LNCaP clone FGC (cell line): ENCODE results near the gene CHURC1.

ENCODE experiments used
- DNase-seq: peaks from one replicate; pipeline ENCODE4 v3.0.0-alpha.2; 2011; ENCODE audit warnings: low read depth
- H3K4me3 ChIP-seq: 2 replicates; pipeline ENCODE4 v1.5.1; 2011; ENCODE audit warnings: mild to moderate bottlenecking, low read depth, low read length, control low read depth
- TF ChIP-seq, protein P1 (sequence below): IDR thresholded peaks from 2 replicates; pipeline ENCODE4 v1.5.1; 2012; ENCODE audit warnings: mild to moderate bottlenecking; ENCODE audit not compliant: control insufficient read depth, insufficient read depth; ENCODE audit errors: extremely low read depth

CHURC1 gene

GRCh38 chr14:64944041-64944440, 29.8 kb downstream of the CHURC1 start:
- no peak for DNase-seq
- H3K4me3 ChIP-seq = no peak overlapping the region
- TF ChIP-seq, protein P1, sequence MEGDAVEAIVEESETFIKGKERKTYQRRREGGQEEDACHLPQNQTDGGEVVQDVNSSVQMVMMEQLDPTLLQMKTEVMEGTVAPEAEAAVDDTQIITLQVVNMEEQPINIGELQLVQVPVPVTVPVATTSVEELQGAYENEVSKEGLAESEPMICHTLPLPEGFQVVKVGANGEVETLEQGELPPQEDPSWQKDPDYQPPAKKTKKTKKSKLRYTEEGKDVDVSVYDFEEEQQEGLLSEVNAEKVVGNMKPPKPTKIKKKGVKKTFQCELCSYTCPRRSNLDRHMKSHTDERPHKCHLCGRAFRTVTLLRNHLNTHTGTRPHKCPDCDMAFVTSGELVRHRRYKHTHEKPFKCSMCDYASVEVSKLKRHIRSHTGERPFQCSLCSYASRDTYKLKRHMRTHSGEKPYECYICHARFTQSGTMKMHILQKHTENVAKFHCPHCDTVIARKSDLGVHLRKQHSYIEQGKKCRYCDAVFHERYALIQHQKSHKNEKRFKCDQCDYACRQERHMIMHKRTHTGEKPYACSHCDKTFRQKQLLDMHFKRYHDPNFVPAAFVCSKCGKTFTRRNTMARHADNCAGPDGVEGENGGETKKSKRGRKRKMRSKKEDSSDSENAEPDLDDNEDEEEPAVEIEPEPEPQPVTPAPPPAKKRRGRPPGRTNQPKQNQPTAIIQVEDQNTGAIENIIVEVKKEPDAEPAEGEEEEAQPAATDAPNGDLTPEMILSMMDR = no peak

DNA sequence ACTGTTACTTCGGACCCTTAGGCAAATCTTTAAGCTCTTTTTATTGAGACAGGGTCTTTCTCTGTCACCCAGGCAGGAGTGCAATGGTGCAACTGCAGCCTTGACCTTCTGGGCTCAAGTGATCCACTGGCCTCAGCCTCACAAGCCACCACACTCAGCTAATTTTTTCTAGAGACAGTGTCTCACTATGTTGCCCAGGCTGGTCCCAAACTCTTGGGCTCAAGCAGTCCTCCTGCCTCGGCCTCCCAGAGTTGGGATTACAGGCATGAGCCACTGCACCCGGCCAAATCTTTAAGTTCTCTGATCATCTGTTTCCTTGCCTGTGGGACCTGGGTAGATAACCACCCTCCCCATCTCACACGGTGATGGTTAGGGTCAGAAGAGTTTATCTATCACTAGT, 30.6 kb downstream of the CHURC1 start:
- TF ChIP-seq, protein P1 = no peak
- H3K4me3 ChIP-seq = no peak overlapping the region
- DNase-seq = no peak

DNA sequence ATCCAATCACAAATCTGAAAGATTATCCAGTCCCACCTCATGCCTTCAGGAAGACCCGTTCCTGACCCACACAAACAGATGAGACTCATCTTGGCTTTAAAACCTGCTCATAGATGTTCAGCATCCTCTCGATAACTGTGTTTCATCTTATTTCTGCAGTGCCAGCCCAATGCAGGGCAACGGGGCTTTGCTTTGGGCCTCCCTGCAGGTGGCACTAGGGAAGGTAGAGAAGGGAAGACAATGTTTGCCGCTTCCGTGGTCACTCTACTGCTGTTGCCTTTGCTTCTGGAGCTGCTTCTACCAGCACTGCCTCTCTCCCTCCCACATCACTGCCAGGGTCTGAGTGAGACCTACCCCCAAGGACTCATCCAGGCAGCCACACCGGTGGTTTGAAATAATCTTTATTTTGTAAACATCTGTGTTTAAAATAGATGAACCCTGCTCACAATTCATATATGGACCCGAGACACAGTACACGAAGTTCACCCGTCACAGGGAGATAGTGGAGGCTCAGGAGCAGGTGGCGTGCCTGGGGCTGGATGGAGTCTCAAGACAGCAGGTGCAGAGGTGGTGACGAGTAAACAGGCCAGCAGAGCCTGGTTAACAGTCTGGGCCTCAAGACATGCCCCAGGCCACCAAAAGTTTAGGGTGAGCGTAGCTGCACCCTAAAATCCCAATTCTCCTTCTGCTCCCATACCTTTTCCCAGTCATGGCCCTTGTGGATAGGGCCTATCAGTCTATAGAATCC, 31.4 kb downstream of the CHURC1 start:
- no peak overlapping the region for H3K4me3 ChIP-seq
- no peak for DNase-seq
- TF ChIP-seq, protein P1 = no peak

- no peak for DNase-seq
- no peak overlapping the region for H3K4me3 ChIP-seq
- TF ChIP-seq, protein P1 = no peak
These were observed 32.2 kb downstream of the CHURC1 start for GRCh38 chr14:64946310-64947045.

DNA sequence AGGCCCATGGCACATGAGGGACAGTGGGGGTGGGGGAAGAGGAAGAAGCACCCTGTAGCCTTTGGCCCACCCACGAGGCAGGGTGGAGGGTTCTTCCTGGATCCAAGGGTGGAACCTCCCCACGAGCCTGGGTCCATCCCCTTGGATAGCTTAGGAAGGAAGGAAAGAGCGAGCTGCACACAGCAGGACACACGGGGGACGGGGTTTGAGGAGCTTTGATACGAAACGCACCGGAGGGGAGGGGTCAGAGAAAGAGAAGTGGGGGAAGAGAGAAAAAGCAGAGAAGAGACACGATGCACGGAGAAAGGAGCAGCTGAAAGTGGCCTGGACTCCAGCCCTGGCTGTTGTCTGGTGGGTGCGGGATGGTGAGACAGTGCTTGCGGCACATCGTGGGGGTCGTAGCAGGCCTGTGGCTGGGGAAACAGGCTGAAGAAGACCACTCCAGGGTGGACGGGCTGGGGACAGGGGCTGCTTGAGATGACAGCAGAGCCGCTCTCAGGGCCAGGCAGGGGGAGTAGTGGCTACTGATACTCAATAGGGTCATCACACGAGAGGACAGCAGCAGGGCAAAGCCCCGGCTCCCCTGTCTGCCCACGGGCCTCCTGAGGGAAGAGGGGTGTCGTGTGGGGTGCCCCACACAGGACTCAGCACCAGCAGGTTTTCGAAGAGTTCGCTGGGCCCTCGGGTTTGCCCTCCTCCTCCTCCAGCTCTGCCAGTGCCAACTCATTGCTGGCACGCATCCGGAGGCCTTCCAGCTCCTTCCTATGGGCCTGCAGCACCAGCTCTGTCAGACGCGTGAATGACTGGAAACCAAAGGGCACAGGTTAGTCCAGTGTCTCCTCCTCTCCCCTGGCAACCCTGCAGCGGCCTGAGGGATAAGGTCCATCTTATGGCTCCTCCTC, 33.7 kb downstream of the CHURC1 start:
- H3K4me3 ChIP-seq = no peak overlapping the region
- no peak for DNase-seq
- TF ChIP-seq, protein P1 = no peak

- TF ChIP-seq, protein P1 = no peak
- DNase-seq = no peak
These were observed 34.5 kb downstream of the CHURC1 start for GRCh38 chr14:64948612-64949210.

More at GRCh38 chr14:64948612-64949210, 34.5 kb downstream of the CHURC1 start:
- H3K4me3 ChIP-seq = no peak overlapping the region
